ENCODE measurements around the gene JUN. TPM values are rescaled to one million over a fixed set of nuclear protein-coding genes. Genes with fewer than 3 reads are reported as not detected.

Gene JUN
- 100 to 1,000 TPM; 137 to 458 (median 151) TPM for total RNA-seq

DNA sequence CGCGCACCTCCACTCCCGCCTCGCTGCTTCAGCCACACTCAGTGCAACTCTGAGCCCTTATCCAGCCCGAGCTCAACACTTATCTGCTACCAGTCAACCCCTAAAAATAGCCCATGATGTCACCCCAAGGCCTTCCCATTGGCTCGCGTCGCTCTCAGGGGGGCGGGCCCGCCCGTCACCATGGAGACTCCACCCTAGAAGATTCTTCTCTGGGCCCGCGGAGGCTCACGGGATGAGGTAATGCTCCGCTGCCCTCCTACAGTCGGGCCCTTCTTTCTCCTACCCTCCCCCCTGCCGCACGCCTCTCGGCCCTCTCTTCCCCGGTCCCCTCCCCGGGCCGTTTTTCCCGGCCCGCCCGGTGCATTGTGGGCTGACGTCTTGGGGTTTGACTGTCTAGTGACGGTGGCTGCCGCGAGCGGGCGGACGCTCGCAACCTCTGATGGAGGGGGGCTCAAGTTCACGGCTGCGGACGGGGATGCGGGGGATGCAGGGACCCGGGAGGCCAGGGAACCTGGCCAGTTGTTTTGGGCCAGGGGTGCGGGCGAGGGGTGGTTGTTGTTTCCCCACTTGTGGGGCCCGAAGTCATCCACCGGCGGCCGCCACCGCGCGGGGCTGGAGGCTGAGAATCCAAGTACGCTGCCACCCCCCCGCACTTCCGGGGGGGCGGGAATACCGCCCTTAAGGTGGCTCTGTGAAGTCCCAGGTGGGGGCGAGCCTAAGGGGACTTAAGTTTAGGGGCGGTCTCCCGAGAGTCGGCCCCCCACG, at the start of gene JUN:
JUN (minus strand) TSS at position 55 of the 765 bp plus-strand sequence. CDS start 977 bp downstream, outside the sequence.
- TF ChIP-seq, protein P1, sequence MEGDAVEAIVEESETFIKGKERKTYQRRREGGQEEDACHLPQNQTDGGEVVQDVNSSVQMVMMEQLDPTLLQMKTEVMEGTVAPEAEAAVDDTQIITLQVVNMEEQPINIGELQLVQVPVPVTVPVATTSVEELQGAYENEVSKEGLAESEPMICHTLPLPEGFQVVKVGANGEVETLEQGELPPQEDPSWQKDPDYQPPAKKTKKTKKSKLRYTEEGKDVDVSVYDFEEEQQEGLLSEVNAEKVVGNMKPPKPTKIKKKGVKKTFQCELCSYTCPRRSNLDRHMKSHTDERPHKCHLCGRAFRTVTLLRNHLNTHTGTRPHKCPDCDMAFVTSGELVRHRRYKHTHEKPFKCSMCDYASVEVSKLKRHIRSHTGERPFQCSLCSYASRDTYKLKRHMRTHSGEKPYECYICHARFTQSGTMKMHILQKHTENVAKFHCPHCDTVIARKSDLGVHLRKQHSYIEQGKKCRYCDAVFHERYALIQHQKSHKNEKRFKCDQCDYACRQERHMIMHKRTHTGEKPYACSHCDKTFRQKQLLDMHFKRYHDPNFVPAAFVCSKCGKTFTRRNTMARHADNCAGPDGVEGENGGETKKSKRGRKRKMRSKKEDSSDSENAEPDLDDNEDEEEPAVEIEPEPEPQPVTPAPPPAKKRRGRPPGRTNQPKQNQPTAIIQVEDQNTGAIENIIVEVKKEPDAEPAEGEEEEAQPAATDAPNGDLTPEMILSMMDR (IDR thresholded peaks at IDR 0.05): no peak
- TF ChIP-seq POLR2A (IDR thresholded peaks at IDR 0.05) (peak; percentile 98 to 100), POLR2AphosphoS5 (IDR thresholded peaks at IDR 0.05) (peak; percentile 94 to 99 (median 99)), EP300 (IDR thresholded peaks at IDR 0.05) (no peak)
- WGBS: 2% methylated on average over 19 of the region's 57 CpGs
- no peaks in the 10 kb centered on the region for H3K27me3 ChIP-seq
- H3K4me3 ChIP-seq: peak within 1 kb of the TSS; percentile 88
- H3K36me3 ChIP-seq: peaks cover 10% of the 10 kb centered on the region
- peak; percentile 99 to 100 for DNase-seq (ENCODE audit: low spot score in 2 of 2)
- peaks cover 44% of the 10 kb centered on the region for H3K4me1 ChIP-seq
- H3K9me3 ChIP-seq: no peaks in the 10 kb centered on the region
- peak within 1 kb of the TSS; percentile 99 for H3K27ac ChIP-seq

DNA sequence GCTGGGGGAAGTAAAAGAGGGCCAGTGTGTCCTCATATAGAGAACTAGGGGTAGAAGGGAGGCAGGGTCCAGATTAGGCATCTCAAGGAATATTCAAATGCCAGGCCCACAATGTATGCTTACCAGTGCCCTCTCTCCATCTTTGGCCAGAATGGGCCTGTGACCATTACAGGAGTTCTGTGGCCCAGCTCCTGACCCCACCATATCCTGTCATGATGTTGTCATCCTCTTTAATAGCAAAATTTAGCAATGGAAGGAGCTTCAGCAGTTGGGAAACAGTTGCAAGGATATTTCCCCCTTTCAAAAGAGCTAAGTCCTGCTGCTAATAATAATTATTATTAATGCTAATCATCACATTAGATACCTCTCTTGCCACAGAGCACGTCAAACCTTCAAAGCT, 49.3 kb upstream of the JUN start:
- TF ChIP-seq EP300 (IDR thresholded peaks at IDR 0.05) (no peak), POLR2A (IDR thresholded peaks at IDR 0.05) (no peak)
- TF ChIP-seq, protein P1 (IDR thresholded peaks at IDR 0.05): no peak
- no peak for DNase-seq (ENCODE audit: low spot score in 2 of 2)
- 100% methylated on average over 1 of the region's 1 CpG for WGBS
- H3K9me3 ChIP-seq: no peaks in the 10 kb centered on the region
- H3K4me3 ChIP-seq: no peak overlapping the region
- H3K4me1 ChIP-seq: no peaks in the 10 kb centered on the region
- no peaks in the 10 kb centered on the region for H3K36me3 ChIP-seq
- no peaks in the 10 kb centered on the region for H3K27me3 ChIP-seq
- no peak overlapping the region for H3K27ac ChIP-seq

DNA sequence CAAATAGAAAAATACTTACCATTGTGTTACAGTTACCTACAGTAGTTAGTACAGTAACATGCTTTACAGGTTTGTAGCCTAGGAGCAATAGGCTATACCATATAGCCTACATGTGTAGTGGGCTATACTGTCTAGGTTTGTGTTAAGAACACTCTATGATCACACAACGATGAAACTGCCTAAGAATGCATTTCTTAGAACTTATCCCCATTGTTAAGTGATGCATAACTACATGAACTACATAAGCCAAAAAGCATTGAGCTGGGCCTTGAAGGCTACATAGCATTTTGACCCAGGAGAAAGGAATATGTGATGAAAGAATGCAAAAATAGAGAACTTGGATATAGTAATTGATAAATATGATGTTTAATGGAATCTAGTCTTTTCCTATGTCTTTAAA, 46.4 kb upstream of the JUN start:
- TF ChIP-seq POLR2A (IDR thresholded peaks at IDR 0.05): no peak
- TF ChIP-seq, protein P1 (IDR thresholded peaks at IDR 0.05): no peak
- TF ChIP-seq EP300 (IDR thresholded peaks at IDR 0.05): no peak
- no peak for TF ChIP-seq POLR2AphosphoS5 (IDR thresholded peaks at IDR 0.05)
- Histone ChIP-seq H3K36me3 (no peaks in the 10 kb centered on the region), H3K4me1 (no peaks in the 10 kb centered on the region), H3K27ac (no peak overlapping the region), H3K9me3 (no peaks in the 10 kb centered on the region), H3K27me3 (no peaks in the 10 kb centered on the region), H3K4me3 (no peak overlapping the region)
- DNase-seq (ENCODE audit: low spot score in 2 of 2): no peak
- 80% methylated on average over 1 of the region's 1 CpG for WGBS

DNA sequence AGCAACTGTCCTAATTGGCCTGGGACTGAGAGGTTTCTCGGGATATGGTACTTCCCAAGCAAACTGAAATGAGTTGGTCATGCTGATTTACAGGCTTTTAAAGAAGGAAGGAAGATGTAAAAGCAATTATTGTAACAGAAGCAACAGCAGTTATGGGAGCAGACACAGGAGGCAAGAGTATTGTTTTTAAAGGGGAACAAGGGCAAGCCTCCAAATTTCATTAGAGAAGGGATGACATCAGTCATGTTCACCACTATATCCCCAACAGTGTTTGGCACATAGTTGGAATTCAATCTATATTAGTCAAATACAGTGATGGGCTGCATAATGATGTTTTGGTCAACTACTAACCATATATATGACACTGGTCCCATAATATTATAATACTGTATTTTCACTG, 46.0 kb upstream of the JUN start:
- H3K27me3 ChIP-seq: no peaks in the 10 kb centered on the region
- DNase-seq (ENCODE audit: low spot score in 2 of 2): no peak
- 69% methylated on average over 1 of the region's 1 CpG for WGBS
- TF ChIP-seq, protein P1 (IDR thresholded peaks at IDR 0.05): no peak
- TF ChIP-seq POLR2A (IDR thresholded peaks at IDR 0.05) (no peak), POLR2AphosphoS5 (IDR thresholded peaks at IDR 0.05) (no peak), EP300 (IDR thresholded peaks at IDR 0.05) (no peak)
- H3K36me3 ChIP-seq: no peaks in the 10 kb centered on the region
- no peaks in the 10 kb centered on the region for H3K9me3 ChIP-seq
- H3K4me3 ChIP-seq: no peak overlapping the region
- no peak overlapping the region for H3K27ac ChIP-seq
- H3K4me1 ChIP-seq: peaks cover 4% of the 10 kb centered on the region

DNA sequence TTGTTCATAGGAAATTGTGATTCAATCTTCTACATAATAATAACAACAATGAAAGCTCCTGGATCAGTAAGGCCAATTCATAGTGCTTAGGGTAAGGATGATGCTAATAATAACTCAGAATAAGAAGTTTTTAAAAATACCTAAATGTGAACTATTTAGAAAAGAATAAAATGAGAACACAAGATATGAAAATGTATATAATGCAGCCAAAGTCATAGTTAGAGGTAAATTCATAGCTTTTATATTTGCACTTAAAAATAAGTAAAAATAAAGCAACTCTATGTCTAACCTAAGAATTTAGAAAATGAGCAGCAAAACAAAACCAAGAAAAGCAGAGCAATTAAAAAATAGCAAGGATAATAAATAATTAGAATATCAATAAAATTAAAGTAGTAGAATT, 43.5 kb upstream of the JUN start:
- DNase-seq (ENCODE audit: low spot score in 2 of 2): no peak
- Histone ChIP-seq H3K27ac (no peak overlapping the region), H3K9me3 (no peaks in the 10 kb centered on the region), H3K36me3 (no peaks in the 10 kb centered on the region), H3K27me3 (no peaks in the 10 kb centered on the region), H3K4me1 (peaks cover 16% of the 10 kb centered on the region), H3K4me3 (no peak overlapping the region)
- no peak for TF ChIP-seq EP300 (IDR thresholded peaks at IDR 0.05)
